ENCODE results near the gene DCLK2.

DNA sequence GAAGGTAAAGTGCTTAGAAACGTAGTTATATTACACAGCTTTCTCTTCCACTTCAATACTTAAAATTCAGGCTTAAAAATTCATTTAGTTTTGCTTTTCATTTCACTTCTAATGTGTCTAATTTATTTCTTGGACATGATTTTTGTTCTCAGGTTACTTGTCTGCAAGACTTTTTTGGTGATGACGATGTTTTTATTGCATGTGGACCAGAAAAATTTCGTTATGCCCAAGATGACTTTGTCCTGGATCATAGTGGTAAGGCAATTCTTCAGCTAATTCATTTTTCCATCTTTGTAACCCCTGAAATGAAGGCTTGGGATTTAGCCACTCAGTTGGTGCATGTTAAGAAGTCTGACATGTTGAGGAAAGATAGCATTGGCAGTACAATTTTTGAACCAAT is 114.7 kb downstream of the DCLK2 start:
- TF ChIP-seq, protein P1, sequence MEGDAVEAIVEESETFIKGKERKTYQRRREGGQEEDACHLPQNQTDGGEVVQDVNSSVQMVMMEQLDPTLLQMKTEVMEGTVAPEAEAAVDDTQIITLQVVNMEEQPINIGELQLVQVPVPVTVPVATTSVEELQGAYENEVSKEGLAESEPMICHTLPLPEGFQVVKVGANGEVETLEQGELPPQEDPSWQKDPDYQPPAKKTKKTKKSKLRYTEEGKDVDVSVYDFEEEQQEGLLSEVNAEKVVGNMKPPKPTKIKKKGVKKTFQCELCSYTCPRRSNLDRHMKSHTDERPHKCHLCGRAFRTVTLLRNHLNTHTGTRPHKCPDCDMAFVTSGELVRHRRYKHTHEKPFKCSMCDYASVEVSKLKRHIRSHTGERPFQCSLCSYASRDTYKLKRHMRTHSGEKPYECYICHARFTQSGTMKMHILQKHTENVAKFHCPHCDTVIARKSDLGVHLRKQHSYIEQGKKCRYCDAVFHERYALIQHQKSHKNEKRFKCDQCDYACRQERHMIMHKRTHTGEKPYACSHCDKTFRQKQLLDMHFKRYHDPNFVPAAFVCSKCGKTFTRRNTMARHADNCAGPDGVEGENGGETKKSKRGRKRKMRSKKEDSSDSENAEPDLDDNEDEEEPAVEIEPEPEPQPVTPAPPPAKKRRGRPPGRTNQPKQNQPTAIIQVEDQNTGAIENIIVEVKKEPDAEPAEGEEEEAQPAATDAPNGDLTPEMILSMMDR (IDR thresholded peaks at IDR 0.05): no peak
- TF ChIP-seq EP300 (IDR thresholded peaks at IDR 0.05) (no peak), POLR2A (IDR thresholded peaks at IDR 0.05) (no peak)

Measured in ovary (tissue), 3 donors.